Fibroblast of lung (primary cell): ENCODE results near the gene NPAS1. TPM values are rescaled to one million over a fixed set of nuclear protein-coding genes. Genes with fewer than 3 reads are reported as not detected.

Source experiments
- DNase-seq, 2 donors: peaks; one replicate each; pipeline versions ENCODE4 v3.0.0 to v3.0.0-alpha.2; 2010; ENCODE audit warnings: low read depth in 2 of 2
- H2AFZ ChIP-seq: 2 replicates; pipeline ENCODE4 v1.5.1; 2012; ENCODE audit warnings: low read length, control low read depth, inconsistent platforms
- H3K27ac ChIP-seq: 2 replicates; pipeline ENCODE4 v1.5.1; 2011; ENCODE audit warnings: low read length, control low read depth; ENCODE audit not compliant: insufficient read depth
- H3K27me3 ChIP-seq: 2 replicates; pipeline ENCODE4 v1.5.1; 2011; ENCODE audit warnings: mild to moderate bottlenecking, low read length; ENCODE audit not compliant: control insufficient read depth, insufficient read depth
- H3K36me3 ChIP-seq: 2 replicates; pipeline ENCODE4 v1.5.1; 2011; ENCODE audit warnings: low read length; ENCODE audit not compliant: control insufficient read depth, insufficient read depth
- H3K4me1 ChIP-seq: 2 replicates; pipeline ENCODE4 v1.5.1; 2011; ENCODE audit warnings: low read length; ENCODE audit not compliant: control insufficient read depth, insufficient read depth; ENCODE audit errors: extremely low read depth
- H3K4me2 ChIP-seq: 2 replicates; pipeline ENCODE4 v1.5.1; 2011; ENCODE audit warnings: low read length, control low read depth; ENCODE audit not compliant: insufficient read depth; ENCODE audit errors: extremely low read depth
- H3K4me3 ChIP-seq, 4 experiments: fragments of 200-600 bp in 1 of 4; sonication (generic) in 1 of 4; replicated peaks in 1 of 4; 2 replicates each; pipeline ENCODE4 v1.5.1; 2011 to 2016; ENCODE audit warnings: low read length in 4 of 4, low read depth in 3 of 4, mild to moderate bottlenecking in 3 of 4, control low read depth in 2 of 4, inconsistent platforms in 1 of 4, mixed read lengths in 1 of 4; ENCODE audit not compliant: insufficient read depth in 1 of 4; ENCODE audit errors: control extremely low read depth in 1 of 4
- H3K79me2 ChIP-seq: 2 replicates; pipeline ENCODE4 v1.5.1; 2012; ENCODE audit warnings: mild to moderate bottlenecking, low read length, inconsistent platforms; ENCODE audit not compliant: control insufficient read depth, insufficient read depth
- H3K9ac ChIP-seq: 2 replicates; pipeline ENCODE4 v1.5.1; 2011; ENCODE audit warnings: mild to moderate bottlenecking, low read length, control low read depth; ENCODE audit not compliant: insufficient read depth
- H3K9me3 ChIP-seq: 2 replicates; pipeline ENCODE4 v1.5.1; 2012; ENCODE audit warnings: low read depth, low read length; ENCODE audit not compliant: control insufficient read depth, insufficient read depth
- H4K20me1 ChIP-seq: 2 replicates; pipeline ENCODE4 v1.5.1; 2011; ENCODE audit warnings: low read length; ENCODE audit not compliant: control insufficient read depth, insufficient read depth; ENCODE audit errors: extremely low read depth
- EZH2 ChIP-seq: IDR thresholded peaks from 2 replicates; pipeline ENCODE4 v1.5.1; 2012; ENCODE audit warnings: low read length, control low read depth, mild to moderate bottlenecking; ENCODE audit errors: missing control alignments
- polyA plus RNA-seq, 2 donors: library from polyadenylated mRNA; depleted of rRNA in 1 of 2; stranded (reverse) in 1 of 2; unstranded in 1 of 2; fragments of >200 nt; gene quantifications; 2 replicates each; pipeline ENCODE4 v1.2.1, GENCODE V29; 2011 to 2012; ENCODE audit warnings: missing spikeins in 1 of 2
- total RNA-seq: library from RNA; depleted of rRNA; stranded (reverse); fragments of >200 nt; gene quantifications from 2 replicates; pipeline ENCODE4 v1.2.1, GENCODE V29; 2014
- TF ChIP-seq, protein P1 (sequence below), 2 donors: IDR thresholded peaks in 1 of 2; conservative IDR thresholded peaks in 1 of 2; 1 replicate in 1 of 2; 2 replicates in 1 of 2; pipeline ENCODE4 v1.5.1; 2011 to 2012; ENCODE audit warnings: low read length in 2 of 2, control low read depth in 1 of 2, inconsistent platforms in 1 of 2, low read depth in 1 of 2, mild to moderate bottlenecking in 1 of 2

Gene NPAS1
- total and polyA plus RNA-seq, 2 donors (not counting 1 experiment from before 2014, with no cell fraction given), result 0.22 to 0.33 TPM

DNA sequence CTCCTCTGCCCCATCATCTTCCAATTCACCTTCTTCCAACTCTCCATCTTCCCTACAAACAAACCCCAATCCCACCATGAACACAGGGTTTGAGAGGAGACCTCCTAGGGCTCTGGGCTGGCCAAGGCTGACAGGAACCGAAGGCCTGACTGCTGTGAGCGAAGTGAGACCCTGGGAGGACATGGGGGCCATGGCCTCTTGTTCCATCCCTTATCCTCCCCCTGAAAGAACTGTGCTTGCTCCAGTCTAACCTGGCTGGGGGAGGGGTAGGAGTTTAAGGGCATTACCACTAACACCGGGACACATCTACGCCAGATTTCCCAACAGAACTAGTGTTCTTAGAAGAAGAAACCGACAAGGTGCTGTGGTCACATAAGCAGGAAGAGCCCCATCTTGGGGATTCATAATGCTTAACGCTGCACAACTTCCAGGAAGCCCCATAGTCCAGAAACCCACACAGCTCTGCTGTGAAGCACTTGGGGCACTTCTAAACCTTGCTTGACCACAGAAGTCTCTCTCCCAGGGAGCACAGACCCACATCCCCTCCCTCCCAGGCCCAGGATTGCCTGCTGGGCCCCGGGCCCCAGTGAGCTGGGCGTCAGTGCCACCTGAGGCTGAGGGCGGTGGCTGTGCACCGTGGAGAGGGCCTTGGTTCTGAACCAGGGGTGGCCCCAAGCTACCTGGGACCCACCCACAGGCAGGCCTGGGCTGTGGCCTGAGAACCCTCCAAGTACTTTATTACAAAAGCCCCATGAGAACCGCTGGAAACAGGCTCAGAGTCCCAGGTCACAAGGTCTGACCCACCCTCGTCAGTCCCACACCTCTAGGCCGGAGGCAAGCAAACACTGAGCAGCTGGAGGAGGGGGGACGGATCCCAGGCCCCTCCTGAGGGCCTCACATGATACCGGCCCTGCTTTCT lies 75.2 kb downstream of the NPAS1 start:
- no peaks in the 10 kb centered on the region for H3K27me3 ChIP-seq
- TF ChIP-seq, protein P1, sequence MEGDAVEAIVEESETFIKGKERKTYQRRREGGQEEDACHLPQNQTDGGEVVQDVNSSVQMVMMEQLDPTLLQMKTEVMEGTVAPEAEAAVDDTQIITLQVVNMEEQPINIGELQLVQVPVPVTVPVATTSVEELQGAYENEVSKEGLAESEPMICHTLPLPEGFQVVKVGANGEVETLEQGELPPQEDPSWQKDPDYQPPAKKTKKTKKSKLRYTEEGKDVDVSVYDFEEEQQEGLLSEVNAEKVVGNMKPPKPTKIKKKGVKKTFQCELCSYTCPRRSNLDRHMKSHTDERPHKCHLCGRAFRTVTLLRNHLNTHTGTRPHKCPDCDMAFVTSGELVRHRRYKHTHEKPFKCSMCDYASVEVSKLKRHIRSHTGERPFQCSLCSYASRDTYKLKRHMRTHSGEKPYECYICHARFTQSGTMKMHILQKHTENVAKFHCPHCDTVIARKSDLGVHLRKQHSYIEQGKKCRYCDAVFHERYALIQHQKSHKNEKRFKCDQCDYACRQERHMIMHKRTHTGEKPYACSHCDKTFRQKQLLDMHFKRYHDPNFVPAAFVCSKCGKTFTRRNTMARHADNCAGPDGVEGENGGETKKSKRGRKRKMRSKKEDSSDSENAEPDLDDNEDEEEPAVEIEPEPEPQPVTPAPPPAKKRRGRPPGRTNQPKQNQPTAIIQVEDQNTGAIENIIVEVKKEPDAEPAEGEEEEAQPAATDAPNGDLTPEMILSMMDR (conservative IDR thresholded peaks at IDR 0.05 in 1 of 2, IDR thresholded peaks at IDR 0.05 in 1 of 2; ENCODE audit: low read depth in 1 of 2, low read length in 2 of 2), result no peak
- TF ChIP-seq EZH2, result no peak
- no peak overlapping the region for H2AFZ ChIP-seq
- H3K4me1 ChIP-seq, result peaks cover 6% of the 10 kb centered on the region
- H3K9me3 ChIP-seq, result no peaks in the 10 kb centered on the region
- no peak overlapping the region for H3K4me3 ChIP-seq
- no peak overlapping the region for H3K9ac ChIP-seq
- peaks cover 58% of the 10 kb centered on the region for H3K79me2 ChIP-seq
- H3K27ac ChIP-seq, result peak overlapping the region; percentile 25
- peak in 1 of 2 donors; percentile 45 for DNase-seq
- peaks cover 15% of the 10 kb centered on the region for H3K36me3 ChIP-seq
- no peak overlapping the region for H3K4me2 ChIP-seq
- no peaks in the 10 kb centered on the region for H4K20me1 ChIP-seq

Other genes starting within 250 kb of the NPAS1 start
- 171 and 281 TPM in 2 replicates for gene SLC1A5, start 231.2 kb upstream of the NPAS1 start, total RNA-seq
- gene SLC1A5, start 231.2 kb upstream of the NPAS1 start, polyA plus RNA-seq, result 107 and 114 TPM in 2 replicates
- gene AP2S1, start 169.0 kb upstream of the NPAS1 start, total RNA-seq, result 111 and 143 TPM in 2 replicates
- gene AP2S1, start 169.0 kb upstream of the NPAS1 start, polyA plus RNA-seq, result 201 and 233 TPM in 2 replicates
- gene ARHGAP35, start 158.8 kb upstream of the NPAS1 start, total RNA-seq, result 37.5 and 47.6 TPM in 2 replicates
- gene ARHGAP35, start 158.8 kb upstream of the NPAS1 start, polyA plus RNA-seq, result 26.0 and 27.9 TPM in 2 replicates
- 7.7 and 27.1 TPM in 2 replicates for gene TMEM160, start 28.8 kb downstream of the NPAS1 start, total RNA-seq
- gene TMEM160, start 28.8 kb downstream of the NPAS1 start, polyA plus RNA-seq, result 4.1 and 6.9 TPM in 2 replicates
- gene ZC3H4, start 93.9 kb downstream of the NPAS1 start, total RNA-seq, result 9.0 and 13.5 TPM in 2 replicates
- 8.4 and 13.1 TPM in 2 replicates for gene ZC3H4, start 93.9 kb downstream of the NPAS1 start, polyA plus RNA-seq
- 80.9 and 97.9 TPM in 2 replicates for gene SAE1, start 111.0 kb downstream of the NPAS1 start, total RNA-seq
- 152 and 218 TPM in 2 replicates for gene SAE1, start 111.0 kb downstream of the NPAS1 start, polyA plus RNA-seq
- gene BBC3, start 211.4 kb downstream of the NPAS1 start, total RNA-seq, result 37.7 and 38.3 TPM in 2 replicates
- gene BBC3, start 211.4 kb downstream of the NPAS1 start, polyA plus RNA-seq, result 1.4 and 2.4 TPM in 2 replicates
- 8.0 and 8.1 TPM in 2 replicates for gene CCDC9, start 236.7 kb downstream of the NPAS1 start, total RNA-seq
- gene CCDC9, start 236.7 kb downstream of the NPAS1 start, polyA plus RNA-seq, result 5.4 and 7.2 TPM in 2 replicates